Tibial nerve (tissue), 3 donors: ENCODE data around the gene RPRD2.

ENCODE experiments used
- CTCF ChIP-seq, 5 experiments: fragments of 200-600 bp in 3 of 5; fragments of 450-650 bp in 2 of 5; sonication (generic) in 3 of 5; IDR thresholded peaks; one replicate each; pipeline ENCODE4 v1.5.1; 2016 to 2019; ENCODE audit warnings: antibody characterized with exemption in 5 of 5, mild to moderate bottlenecking in 3 of 5, moderate library complexity in 2 of 5
- POLR2A ChIP-seq, 2 donors: fragments of 450-650 bp; IDR thresholded peaks; one replicate each; pipeline ENCODE4 v1.6.1; 2017; ENCODE audit warnings: antibody characterized with exemption in 2 of 2, mild to moderate bottlenecking in 2 of 2, moderate library complexity in 2 of 2

GRCh38 chr1:150477733-150478132 is 113.8 kb downstream of the RPRD2 start:
- no peak for TF ChIP-seq CTCF (IDR thresholded peaks at IDR 0.05)
- TF ChIP-seq POLR2A (IDR thresholded peaks at IDR 0.05): no peak
